OCI-LY7 (cell line): ENCODE measurements around the gene SCN8A.

Source experiments
- EZH2phosphoT487 ChIP-seq: fragments of 200-600 bp; sonication (generic); IDR thresholded peaks from 2 replicates; pipeline ENCODE4 v1.6.1; 2018; ENCODE audit warnings: low read depth, borderline replicate concordance, mild to moderate bottlenecking, mixed run types, antibody characterized with exemption, low read length, moderate library complexity, mixed read lengths
- TF ChIP-seq, protein P1 (sequence below): fragments of 200-600 bp; sonication (generic); conservative IDR thresholded peaks from 2 replicates; pipeline ENCODE4 v1.5.1; 2014; ENCODE audit warnings: mild to moderate bottlenecking, antibody characterized with exemption, low read length, moderate library complexity, mixed read lengths

- TF ChIP-seq EZH2phosphoT487 = no peak
- TF ChIP-seq, protein P1, sequence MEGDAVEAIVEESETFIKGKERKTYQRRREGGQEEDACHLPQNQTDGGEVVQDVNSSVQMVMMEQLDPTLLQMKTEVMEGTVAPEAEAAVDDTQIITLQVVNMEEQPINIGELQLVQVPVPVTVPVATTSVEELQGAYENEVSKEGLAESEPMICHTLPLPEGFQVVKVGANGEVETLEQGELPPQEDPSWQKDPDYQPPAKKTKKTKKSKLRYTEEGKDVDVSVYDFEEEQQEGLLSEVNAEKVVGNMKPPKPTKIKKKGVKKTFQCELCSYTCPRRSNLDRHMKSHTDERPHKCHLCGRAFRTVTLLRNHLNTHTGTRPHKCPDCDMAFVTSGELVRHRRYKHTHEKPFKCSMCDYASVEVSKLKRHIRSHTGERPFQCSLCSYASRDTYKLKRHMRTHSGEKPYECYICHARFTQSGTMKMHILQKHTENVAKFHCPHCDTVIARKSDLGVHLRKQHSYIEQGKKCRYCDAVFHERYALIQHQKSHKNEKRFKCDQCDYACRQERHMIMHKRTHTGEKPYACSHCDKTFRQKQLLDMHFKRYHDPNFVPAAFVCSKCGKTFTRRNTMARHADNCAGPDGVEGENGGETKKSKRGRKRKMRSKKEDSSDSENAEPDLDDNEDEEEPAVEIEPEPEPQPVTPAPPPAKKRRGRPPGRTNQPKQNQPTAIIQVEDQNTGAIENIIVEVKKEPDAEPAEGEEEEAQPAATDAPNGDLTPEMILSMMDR = no peak
Measured at GRCh38 chr12:51694146-51694545, 103.1 kb downstream of the SCN8A start.
